LNCaP clone FGC (cell line): ENCODE data around the gene OSGEP.

ENCODE experiments used
- DNase-seq: peaks from one replicate; pipeline ENCODE4 v3.0.0-alpha.2; 2011; ENCODE audit warnings: low read depth
- H3K4me3 ChIP-seq: 2 replicates; pipeline ENCODE4 v1.5.1; 2011; ENCODE audit warnings: mild to moderate bottlenecking, low read depth, low read length, control low read depth
- TF ChIP-seq, protein P1 (sequence below): IDR thresholded peaks from 2 replicates; pipeline ENCODE4 v1.5.1; 2012; ENCODE audit warnings: mild to moderate bottlenecking; ENCODE audit not compliant: control insufficient read depth, insufficient read depth; ENCODE audit errors: extremely low read depth

The OSGEP gene

GRCh38 chr14:20400589-20400964 is 54.0 kb downstream of the OSGEP start:
- TF ChIP-seq, protein P1, sequence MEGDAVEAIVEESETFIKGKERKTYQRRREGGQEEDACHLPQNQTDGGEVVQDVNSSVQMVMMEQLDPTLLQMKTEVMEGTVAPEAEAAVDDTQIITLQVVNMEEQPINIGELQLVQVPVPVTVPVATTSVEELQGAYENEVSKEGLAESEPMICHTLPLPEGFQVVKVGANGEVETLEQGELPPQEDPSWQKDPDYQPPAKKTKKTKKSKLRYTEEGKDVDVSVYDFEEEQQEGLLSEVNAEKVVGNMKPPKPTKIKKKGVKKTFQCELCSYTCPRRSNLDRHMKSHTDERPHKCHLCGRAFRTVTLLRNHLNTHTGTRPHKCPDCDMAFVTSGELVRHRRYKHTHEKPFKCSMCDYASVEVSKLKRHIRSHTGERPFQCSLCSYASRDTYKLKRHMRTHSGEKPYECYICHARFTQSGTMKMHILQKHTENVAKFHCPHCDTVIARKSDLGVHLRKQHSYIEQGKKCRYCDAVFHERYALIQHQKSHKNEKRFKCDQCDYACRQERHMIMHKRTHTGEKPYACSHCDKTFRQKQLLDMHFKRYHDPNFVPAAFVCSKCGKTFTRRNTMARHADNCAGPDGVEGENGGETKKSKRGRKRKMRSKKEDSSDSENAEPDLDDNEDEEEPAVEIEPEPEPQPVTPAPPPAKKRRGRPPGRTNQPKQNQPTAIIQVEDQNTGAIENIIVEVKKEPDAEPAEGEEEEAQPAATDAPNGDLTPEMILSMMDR, result no peak
- no peak overlapping the region for H3K4me3 ChIP-seq
- no peak for DNase-seq

- TF ChIP-seq, protein P1, result no peak
- no peak overlapping the region for H3K4me3 ChIP-seq
- DNase-seq, result no peak
These were observed 57.1 kb downstream of the OSGEP start for GRCh38 chr14:20397511-20397910.
